GM12801 (cell line): Measurements from ENCODE around the gene RAB32.

Source experiments
- CTCF ChIP-seq: IDR thresholded peaks from one replicate; pipeline ENCODE4 v1.5.1; 2011; ENCODE audit warnings: control low read depth; ENCODE audit not compliant: insufficient read length; ENCODE audit errors: extremely low read depth

RAB32 gene

GRCh38 chr6:146598772-146599405, 55.3 kb downstream of the RAB32 start, which contains the start of gene ADGB:
Gene ADGB, plus strand, starts transcription at chr6:146598972. Its CDS starts 69 bp downstream, at chr6:146599041.
- TF ChIP-seq CTCF = no peak

GRCh38 chr6:146601352-146601751, 57.7 kb downstream of the RAB32 start:
- TF ChIP-seq CTCF = no peak

GRCh38 chr6:146602526-146602925, 58.9 kb downstream of the RAB32 start:
- no peak for TF ChIP-seq CTCF
